NCI-H146 treated with DMSO at 0.1 percent for 48 hours (cell line): ENCODE results near the gene NHSL2.
"Not testable (repeated sequence)": the region's sequence is repeated elsewhere in the genome, so short reads cannot be mapped to it uniquely, and the experiment has no call there.

Experiments used
- DNase-seq: peaks from one replicate; lab custom pipeline; 2025; ENCODE audit not compliant: unreplicated experiment; lab: John Stamatoyannopoulos, UW

NHSL2 gene

DNA sequence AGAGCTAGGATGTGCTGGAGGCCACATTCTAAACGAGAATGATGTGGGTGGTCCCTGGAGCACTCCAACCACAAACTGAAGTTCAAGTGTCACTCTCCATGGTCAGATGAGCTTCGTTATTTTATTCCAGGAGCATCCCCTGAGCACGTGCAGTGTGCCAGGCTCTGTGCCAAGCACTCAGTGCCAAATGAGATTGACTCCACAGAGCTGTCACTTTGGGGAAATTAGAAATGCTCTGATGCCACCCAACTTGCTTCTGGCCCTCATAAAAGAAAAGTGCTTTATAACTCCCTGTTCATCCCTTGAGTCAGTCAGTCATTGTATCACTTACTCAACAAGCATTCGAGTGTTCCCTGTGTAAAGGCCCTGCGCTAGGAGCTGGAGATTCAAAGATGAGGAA lies 129.9 kb downstream of the NHSL2 start:
- DNase-seq, result no peak

DNA sequence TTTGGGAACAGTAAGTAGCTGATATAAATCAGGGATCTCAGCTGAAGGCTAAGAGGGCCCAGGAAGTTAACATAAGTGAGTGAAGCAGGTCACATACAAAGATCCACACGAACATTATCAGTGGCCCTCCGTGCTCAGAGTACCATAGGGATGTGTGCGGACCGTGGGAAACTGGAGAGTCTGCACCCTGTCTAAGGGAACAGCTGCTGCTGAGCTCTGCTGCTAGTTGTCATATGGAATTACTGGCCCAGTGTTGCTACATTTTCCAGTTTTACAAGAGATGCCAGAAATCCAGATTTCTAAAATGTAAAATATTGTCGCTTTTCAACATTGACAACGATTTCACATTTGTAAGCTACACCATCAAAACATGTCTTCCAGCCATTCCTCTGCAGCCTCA lies 130.5 kb downstream of the NHSL2 start:
- no peak for DNase-seq

DNA sequence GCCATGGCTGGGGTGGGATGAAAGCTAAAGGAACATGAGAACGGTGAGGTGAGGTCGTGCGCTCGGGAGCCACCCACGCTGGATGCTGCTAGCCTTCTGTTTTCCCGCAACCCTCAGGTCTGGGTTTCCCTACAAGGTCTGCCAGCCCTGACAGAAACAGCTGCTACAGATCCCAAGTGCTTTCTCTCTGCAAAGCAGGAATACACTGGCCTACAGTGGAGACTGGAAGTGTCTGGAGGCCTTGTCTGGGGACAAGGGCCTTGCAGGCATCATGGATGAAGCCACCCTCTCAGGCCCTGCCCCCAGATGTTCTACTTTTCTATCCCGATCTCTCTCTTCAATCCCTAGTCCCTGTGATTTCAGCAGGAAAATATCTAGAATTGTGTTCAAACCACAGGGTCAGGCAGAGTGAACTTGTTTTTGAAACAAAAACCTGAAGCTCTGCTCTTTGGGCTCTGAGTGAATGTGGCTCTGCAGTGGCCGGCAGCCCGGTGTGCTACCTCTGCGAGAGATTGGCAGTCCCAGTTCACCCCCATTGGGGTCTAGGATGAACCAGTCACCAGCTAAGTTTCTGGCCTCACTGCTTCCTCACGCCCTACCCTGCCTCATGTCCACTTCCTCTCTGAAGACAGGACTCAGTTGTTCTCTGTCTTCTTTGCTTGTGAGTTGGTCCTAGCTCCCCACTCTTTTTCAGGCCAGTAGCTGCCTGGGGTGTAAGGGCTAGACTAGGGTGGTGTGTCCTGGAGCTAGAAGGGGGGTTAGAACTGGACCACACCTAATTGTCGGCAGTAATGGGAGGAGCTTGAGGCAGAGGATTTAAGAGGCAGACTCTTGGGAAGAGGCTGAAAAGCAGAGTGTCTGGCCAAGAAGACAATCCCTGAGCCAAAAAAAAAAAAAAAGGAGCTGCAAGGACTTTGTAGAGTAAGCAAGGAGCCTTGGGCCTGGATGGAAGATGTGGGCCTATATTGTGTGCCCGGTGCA lies 131.5 kb downstream of the NHSL2 start:
- no peak for DNase-seq

DNA sequence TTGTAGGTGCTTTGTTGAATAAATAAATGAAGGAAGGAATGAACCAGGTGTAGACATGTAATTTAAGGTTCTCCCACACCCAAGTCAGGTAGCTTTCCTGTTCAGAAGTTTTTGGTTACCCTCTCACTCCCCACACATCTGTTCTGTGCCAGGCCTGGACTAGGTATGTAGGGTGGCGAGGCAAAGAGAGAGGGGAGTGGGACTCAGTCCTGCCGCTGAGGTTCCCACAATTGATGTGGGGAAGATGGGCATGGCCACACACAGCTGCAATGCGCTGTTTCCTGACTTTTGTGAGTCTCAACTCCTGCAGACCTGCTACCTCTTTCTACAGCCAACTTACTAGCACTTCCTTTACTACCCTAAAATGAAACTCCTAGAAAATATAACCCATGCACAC lies 132.2 kb downstream of the NHSL2 start:
- DNase-seq, result no peak

DNA sequence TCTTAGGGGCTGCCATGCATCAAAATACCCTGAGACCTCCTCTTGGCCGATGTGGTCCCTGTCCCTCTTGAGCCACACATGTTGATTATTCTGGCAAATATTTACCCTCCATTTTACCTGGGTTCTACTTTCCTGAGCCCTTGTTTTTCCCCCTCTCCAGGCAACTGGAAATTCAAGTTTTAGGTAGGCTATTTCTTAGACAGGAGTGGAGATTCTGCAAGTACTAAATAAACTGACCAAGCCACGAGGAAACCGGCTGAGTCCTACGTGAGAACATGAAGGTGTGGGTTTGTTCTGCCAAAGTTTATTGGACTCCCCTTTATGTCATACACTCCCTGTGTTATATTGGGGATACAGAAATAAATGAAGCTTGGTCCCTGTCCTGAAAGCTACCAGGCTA lies 133.0 kb downstream of the NHSL2 start:
- no peak for DNase-seq

DNA sequence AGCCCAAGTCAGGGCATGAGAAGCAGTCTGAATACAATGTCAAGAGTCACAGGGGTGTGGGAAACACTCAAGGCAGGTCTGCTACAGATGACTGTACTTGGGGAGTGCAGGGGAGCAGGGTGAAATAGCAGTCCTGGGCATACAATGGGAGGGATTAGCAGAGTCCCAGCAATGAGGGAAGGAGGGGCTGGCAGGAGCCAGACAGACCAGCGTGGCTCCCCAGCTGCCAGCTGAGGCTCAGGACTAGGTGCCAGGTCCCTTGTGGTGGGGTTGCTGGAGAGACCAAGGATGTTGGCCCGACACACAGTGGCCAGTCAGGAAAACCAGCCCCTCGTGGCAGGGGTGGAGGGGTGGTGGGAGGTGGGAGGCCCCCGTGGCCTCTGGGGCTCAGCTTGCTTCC lies 134.5 kb downstream of the NHSL2 start:
- DNase-seq, result no peak

DNA sequence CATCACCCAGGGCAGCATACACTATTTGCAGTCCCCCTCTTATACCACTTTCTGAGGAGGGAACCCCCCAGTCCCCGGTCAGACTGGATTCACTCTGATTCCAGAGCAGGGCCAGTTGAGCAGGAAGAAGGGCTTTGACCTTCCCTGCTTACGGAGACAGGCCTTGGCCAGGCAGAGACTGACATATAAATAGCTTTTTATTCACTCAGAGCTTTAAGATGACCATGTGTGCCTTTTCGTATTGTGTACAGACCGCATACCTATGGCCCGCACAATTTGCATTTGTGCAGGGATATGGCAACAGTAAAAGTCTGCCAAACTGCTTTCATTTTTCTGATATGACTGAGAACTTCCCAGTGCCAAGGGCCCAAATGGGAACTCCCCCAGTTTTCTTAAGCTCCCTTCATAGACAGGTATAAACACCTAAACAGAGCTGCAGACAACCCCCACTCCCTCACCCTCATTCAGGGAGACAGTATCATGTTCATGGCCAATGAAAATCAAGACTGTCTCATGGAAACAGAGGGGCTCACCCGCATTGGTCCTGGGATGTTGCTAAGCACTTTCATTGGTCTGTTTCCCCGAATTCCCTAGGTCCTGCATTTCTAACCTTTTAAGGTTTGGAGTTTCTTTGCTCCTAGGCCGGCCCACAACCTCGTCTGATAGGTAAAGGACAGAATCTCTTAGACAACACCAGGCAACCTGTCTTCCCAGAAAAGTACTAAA lies 135.1 kb downstream of the NHSL2 start:
- no peak for DNase-seq

DNA sequence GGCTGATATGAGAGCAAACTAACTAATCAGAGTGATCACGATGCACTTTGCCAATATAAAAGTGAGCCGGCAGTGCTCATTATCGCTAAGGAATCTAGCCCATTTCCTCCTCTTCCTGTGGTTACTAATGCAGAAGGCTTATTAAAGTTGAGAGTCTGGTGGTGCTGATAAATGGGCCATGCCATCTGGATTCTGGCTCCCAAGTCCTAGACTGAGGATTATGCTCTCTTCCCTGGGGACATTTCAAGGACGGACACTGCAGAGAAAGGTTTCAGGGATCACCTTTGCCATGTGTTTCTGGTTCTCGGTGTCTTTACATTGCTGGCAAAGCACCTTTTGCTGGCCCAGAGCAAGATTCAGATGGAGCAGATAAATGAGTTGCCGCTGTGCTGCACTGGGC lies 135.8 kb downstream of the NHSL2 start:
- no peak for DNase-seq

DNA sequence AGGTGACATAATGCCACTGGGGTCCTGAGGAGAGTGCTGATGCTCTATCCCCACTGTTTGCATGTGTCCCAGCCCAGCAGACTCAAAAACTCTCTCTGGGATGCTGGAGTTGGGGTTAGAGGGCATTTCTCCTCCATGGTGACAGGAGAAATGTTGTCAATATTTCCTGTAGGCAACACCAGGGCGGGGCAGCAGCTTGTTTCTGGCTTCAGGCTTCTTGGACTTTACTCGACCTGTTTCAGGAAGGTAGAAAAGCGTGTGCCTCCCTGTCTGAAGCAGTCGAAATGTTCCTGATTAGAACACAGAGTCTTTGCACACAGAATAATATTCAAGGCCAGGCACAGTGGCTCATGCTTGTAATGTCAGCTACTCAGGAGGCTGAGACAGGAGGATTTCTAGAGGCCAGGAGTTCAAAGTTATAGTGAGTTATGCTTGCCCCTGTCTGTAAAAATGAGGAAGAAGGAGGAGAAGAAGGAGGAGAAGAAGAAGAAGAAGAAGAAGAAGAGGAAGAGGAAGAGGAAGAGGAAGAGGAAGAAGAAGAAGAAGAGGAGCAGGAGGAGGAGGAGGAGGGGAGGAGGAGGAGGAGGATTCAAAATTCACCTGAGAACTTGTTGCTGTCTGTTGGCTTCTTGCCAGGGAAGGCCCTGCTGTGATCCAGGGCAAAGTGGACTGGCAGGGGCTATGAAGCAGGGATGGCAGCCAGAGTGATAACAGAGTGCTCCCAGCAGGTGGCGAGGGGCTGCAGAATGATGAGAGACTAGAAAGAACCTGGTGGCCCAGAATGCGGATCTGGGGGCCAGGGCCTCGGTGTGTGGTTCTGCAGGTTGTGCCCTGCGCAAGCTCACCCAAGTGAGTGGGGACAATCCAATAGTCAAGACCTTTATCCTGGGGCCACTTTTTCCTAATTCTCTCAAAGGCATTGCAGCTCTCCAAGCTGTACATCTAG lies 138.1 kb downstream of the NHSL2 start:
- no peak for DNase-seq

DNA sequence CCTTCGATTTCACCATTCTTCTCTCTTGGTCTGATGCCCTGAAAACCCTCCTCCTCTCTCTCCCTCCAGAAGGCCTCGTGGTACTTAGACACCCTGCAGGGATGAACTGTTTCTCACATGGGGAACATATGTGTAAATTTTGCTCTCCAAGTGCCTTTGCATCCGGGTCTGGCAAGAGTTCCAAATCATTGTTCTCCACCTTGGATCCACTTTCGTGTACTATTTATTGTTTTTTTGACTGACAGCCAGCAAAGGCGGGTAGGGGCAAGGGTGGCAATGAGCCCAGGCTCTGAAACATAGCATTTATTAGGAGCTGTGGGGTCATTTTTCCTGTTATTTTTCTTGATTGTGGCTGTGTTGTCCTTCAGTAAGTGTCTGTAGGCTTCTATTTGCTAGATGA lies 139.4 kb downstream of the NHSL2 start:
- DNase-seq, result no peak

DNA sequence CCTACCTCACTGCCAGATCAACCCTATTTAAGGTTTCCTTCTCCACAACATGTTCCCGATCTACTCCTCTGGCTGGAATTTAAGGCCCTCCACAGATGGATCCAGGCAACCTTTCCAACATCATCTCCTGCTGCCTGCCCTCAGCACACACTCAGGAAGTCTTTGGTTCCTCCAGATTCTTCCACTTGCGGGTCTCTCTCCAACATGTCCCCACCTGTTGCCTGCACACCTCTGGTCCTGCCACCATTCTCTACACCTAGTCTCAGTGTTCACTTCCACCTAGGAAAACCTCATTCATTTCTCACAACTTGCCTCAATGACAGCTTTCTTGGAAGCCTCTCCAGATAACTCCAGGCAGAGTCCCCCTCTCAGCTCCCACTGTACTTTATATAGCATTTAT lies 140.9 kb downstream of the NHSL2 start:
- DNase-seq, result no peak

DNA sequence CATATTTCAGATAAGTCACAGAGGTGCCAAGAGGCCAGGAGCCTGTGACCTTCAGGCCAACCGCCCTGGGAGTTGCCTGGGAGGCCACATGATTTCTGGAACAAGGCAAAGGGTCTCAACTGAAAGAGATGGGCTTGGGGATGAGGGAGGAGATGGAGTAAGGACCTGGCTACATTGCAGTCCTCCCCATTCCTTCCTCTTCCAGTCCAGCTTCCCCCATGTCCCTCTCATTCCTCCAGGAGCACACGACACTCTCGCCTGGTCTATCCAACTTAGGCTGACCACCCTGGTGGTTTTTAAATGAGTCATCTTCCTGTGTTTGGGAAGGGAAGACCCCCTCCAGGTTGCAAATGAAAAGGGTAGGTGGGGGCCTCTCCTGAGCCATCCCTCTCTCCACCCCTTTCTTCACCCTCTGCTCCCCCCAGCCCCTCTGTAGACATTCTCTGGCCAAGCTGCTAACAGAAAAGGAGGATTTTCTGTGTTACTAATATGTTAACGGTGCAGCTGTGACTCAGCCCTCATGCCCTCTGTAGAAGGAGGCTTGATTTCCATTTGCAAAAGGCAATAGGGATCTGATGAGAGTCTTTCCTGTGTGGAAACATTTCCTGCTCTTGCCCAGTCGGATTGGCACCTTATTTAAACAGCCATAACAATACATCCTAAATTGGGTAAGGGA lies 141.9 kb downstream of the NHSL2 start:
- no peak for DNase-seq

DNA sequence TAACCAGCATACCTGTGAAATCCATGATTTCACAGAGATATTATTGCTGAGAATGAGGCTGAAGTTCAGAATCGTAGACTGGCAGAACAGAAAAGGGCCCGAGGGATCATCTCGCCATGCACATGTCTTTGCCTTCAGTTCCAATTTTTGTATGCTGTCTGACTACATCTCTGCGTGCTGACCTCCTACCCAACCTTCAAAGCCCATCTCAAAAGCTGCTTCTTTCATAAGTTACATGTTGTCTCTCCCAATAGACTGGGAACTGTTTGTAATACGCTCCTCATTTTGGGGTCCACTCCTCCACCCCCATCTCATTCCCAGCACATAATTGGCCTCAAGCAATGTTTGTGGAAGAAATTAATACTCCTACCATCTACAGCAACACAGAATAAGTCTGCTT lies 142.9 kb downstream of the NHSL2 start:
- no peak for DNase-seq

DNA sequence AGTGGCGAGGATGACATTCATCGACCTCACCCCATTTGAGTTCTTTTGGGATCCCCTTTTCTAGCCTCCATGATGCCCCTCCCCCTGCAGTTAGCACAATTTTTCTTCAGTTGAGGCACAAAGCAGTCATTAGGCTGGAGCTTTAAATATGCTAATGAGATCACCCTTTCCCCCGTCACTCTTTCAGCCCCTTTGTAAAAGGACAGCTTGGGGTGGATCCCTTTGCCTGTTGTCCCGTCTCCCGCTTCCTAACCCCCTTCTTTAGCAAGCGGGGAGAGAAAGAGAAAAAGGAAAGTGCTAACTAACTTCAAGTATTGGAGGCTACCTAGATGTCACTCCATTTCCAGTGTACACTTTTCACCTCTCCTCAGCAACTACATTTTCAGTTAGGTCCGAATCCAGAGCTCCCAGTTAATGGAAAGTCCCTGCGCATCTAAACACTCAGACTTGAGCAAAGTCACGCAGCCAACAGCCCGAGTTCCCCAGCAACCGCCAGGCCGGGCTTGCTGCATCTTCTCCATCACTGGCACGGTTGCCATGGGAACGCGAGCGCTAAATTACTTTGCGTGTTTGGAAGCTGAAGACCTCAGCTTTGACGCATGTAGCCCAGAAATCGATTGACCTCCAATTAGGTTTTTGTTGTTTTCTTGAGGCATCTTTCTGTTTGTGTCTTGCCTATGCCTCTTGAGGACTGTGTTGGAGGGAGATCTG lies 144.3 kb downstream of the NHSL2 start:
- DNase-seq, result no peak

DNA sequence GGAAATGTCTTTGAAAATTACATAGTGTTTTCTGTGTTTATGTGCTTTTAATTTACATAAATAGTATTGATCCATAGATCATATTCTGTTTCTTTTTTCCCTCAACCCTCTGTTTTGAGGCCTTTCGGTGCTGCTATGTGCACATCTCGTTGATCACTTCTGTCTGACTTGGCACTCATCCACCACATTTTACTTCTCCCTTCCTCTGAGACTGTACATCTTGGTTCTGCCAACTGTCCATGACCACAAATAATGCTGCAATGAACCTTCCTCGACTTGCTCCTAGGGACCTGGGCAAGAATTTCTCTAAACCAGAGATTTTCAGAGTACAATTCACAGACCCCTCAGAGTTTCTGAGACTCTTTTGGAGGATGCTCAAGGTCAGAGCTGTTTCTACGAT lies 146.7 kb downstream of the NHSL2 start:
- DNase-seq, result no peak

DNA sequence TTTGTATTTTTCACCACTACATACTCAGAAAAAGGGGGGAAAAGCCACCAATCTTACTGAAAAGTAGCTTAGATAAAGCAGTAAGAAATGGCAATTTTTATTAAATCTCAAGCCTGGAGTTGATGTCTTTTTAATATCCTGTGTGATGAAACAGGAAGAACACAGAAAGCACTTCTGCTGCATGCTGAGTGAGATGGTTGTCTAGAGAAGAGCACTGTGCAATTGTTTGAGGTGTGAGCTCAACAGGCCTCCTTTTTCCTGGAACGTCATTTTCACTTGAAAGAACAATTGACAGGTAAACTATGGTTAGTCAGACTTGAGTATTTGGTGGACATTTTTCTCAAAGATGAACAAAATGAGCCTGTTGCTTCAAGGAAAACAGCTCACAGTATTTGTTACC lies 147.2 kb downstream of the NHSL2 start:
- no peak for DNase-seq

DNA sequence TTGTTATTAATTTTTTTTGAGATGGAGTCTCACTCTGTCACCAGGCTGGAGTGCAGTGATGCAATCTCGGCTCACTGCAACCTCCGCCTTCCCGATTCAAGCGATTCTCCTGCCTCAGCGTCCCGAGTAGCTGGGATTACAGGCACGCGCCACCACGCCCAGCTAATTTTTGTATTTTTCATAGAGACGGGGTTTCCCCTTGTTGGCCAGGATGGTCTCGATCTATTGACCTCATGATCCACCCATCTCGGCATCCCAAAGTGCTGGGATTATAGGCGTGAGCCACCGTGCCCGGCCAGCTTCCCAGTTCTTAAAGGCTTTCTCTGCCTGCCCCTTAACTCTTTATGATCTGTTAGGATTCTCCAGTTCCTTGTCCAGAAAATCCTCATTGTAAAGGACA lies 147.7 kb downstream of the NHSL2 start:
- not testable (repeated sequence) for DNase-seq

DNA sequence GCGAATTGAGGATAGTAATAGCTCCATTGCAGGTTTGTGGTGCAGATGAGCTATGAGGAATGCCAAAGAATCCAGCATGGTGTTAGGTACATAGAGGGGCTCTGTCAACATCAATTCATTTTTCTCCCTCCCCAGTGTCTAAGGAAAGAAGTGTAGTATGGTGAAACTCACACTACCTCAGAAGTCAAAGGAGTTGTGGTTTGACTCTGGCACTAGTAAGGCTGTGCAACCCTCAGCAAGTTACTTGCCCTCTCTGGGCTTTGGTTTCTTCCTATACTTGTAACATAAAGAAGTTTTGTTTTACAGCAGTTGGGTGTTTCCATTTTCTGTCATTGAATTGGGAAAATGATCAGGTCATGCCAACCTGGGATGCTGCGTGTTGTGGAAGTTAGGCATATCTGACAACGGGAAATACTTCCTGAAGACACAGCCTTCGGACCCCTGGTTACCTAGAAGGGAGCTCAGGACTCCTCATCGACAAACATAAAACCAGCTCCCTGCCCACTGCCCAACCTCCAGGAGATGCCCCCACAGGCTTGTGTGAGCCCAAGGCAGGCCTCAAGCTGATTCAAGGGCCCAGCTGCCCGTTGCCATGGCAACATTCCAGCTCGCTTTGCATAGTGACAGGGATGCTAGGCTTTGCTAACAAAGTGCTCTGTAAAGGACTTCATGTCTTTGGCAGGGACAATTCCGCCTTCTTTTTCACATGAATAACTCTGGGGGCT lies 149.7 kb downstream of the NHSL2 start:
- no peak for DNase-seq

DNA sequence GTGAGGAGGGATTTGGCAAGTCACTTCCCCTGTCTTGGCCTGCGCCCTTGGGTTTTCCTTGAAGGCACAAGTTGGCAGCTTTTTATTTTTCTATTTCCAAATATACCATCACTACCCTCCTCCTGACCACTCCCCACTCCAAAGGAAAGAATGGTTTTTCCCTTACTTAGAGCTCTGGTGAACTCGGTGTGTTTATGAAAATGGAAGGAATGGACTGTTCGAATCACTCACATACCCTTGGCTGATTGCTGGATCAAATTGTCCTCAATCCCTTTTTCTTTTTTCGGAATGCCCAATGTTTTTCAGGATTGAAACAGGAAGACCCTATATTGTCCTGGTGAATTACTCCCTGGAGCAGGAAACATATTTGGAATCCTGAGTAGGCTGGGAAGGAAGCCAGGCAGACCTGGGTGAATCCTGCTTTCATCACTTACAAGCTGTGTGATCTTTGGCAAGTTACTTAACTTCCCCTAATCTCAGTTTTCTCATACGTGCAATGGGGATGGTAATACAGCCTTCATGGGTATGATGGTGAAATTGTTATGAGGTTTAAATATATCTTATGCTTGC lies 150.4 kb downstream of the NHSL2 start:
- DNase-seq, result no peak
